HepG2 (cell line): Measurements from ENCODE around the gene SEH1L. TPM values are rescaled to one million over a fixed set of nuclear protein-coding genes. Genes with fewer than 3 reads are reported as not detected.
A peak's percentile ranks its signal among the peaks of the same experiment; 100 is the strongest.

Source experiments
- CC2D1A ChIP-seq: sonication (generic); formaldehyde crosslinking; IDR thresholded peaks from 2 replicates; pipeline ENCODE4 v1.8.1; 2023; ENCODE audit warnings: mild to moderate bottlenecking, missing genetic modification reagents
- CCAR2 ChIP-seq: fragments of 200-400 bp; formaldehyde crosslinking; optimal IDR thresholded peaks from 2 replicates; pipeline ENCODE3; 2018; ENCODE audit warnings: low read depth, mild to moderate bottlenecking, low read length, moderate library complexity
- CENPT ChIP-seq: sonication (generic); formaldehyde crosslinking; IDR thresholded peaks from 2 replicates; pipeline ENCODE4 v1.8.0; 2022; ENCODE audit warnings: low read depth, mild to moderate bottlenecking, moderate library complexity, missing genetic modification reagents
- ESRRA ChIP-seq: sonication (generic); formaldehyde crosslinking; IDR thresholded peaks from 2 replicates; pipeline ENCODE4 v1.5.1; 2020; ENCODE audit warnings: mild to moderate bottlenecking, low read depth, missing genetic modification reagents
- FOXM1 ChIP-seq: sonication (generic); formaldehyde crosslinking; IDR thresholded peaks from 2 replicates; pipeline ENCODE4 v1.5.0; 2020; ENCODE audit warnings: missing genetic modification reagents
- IKZF1 ChIP-seq: fragments of 450-650 bp; IDR thresholded peaks from 2 replicates; pipeline ENCODE4 v1.7.1; 2016
- MBNL3 ChIP-seq: fragments of 250-450 bp; sonication (Bioruptor Pico); conservative IDR thresholded peaks from 2 replicates; pipeline ENCODE4 v1.8.0; 2022; ENCODE audit warnings: mild to moderate bottlenecking, inconsistent platforms
- NFE2L1 ChIP-seq: sonication (generic); formaldehyde crosslinking; IDR thresholded peaks from 2 replicates; pipeline ENCODE4 v1.4.0; 2020; ENCODE audit warnings: missing genetic modification reagents, mild to moderate bottlenecking, borderline replicate concordance
- SMARCC2 ChIP-seq: fragments of 450-650 bp; IDR thresholded peaks from 2 replicates; pipeline ENCODE4 v1.6.1; 2017; ENCODE audit warnings: antibody characterized with exemption, mild to moderate bottlenecking
- TAF15 ChIP-seq: fragments of 200-400 bp; formaldehyde crosslinking; IDR thresholded peaks from one replicate; pipeline ENCODE4 v1.6.1; 2018; ENCODE audit warnings: mild to moderate bottlenecking, low read depth, low read length; ENCODE audit not compliant: poor library complexity, severe bottlenecking
- ZBTB7B ChIP-seq: sonication (generic); formaldehyde crosslinking; IDR thresholded peaks from 2 replicates; pipeline ENCODE4 v1.4.0; 2020; ENCODE audit warnings: missing genetic modification reagents
- ZNF101 ChIP-seq: sonication (generic); formaldehyde crosslinking; IDR thresholded peaks from 2 replicates; pipeline ENCODE4 v1.4.0; 2020; ENCODE audit warnings: mild to moderate bottlenecking, low read depth, missing genetic modification reagents, borderline replicate concordance
- ZNF326 ChIP-seq: sonication (generic); formaldehyde crosslinking; IDR thresholded peaks from 2 replicates; pipeline ENCODE4 v1.4.0; 2020; ENCODE audit warnings: missing genetic modification reagents, borderline replicate concordance
- ZNF432 ChIP-seq: sonication (generic); formaldehyde crosslinking; IDR thresholded peaks from 2 replicates; pipeline ENCODE4 v1.5.0; 2020; ENCODE audit warnings: missing genetic modification reagents, mild to moderate bottlenecking, borderline replicate concordance
- ZNF496 ChIP-seq: sonication (generic); formaldehyde crosslinking; IDR thresholded peaks from 2 replicates; pipeline ENCODE4 v1.8.1; 2023; ENCODE audit warnings: mild to moderate bottlenecking, moderate library complexity, missing genetic modification reagents; ENCODE audit not compliant: insufficient replicate concordance
- ZNF652 ChIP-seq: IDR thresholded peaks from 2 replicates; pipeline ENCODE4 v1.6.1; 2016; ENCODE audit warnings: low read depth, borderline replicate concordance
- ZNF75D ChIP-seq: sonication (generic); formaldehyde crosslinking; IDR thresholded peaks from 2 replicates; pipeline ENCODE4 v1.8.1; 2023; ENCODE audit warnings: missing genetic modification reagents, mild to moderate bottlenecking, borderline replicate concordance
- polyA plus RNA-seq, 8 experiments: library from polyadenylated mRNA; depleted of rRNA in 3 of 8; stranded (reverse) in 7 of 8; unstranded in 1 of 8; fragments of >200 nt; fragmentation: Illumina TruSeq in 4 of 8; extraction: Trizol in 4 of 8; gene quantifications; 2 replicates each; pipeline versions ENCODE4 v1.2.1 to v1.2.3, GENCODE V29; 2011 to 2016; ENCODE audit warnings: low read depth in 4 of 8, missing spikeins in 1 of 8, mixed read lengths in 1 of 8; ENCODE audit not compliant: insufficient read depth in 1 of 8
- total RNA-seq, 5 experiments: library from RNA; depleted of rRNA; stranded (reverse); fragments of >200 nt; fragmentation: Illumina TruSeq; extraction: Trizol; gene quantifications; 2 replicates each; pipeline ENCODE4 v1.2.3, GENCODE V29; 2016; ENCODE audit warnings: low read depth in 1 of 5
- TF ChIP-seq, protein P1 (sequence below): sonication (generic); formaldehyde crosslinking; IDR thresholded peaks from 2 replicates; pipeline ENCODE4 v1.4.0; 2020; ENCODE audit warnings: missing genetic modification reagents, borderline replicate concordance
- TF ChIP-seq, protein P2 (sequence below): sonication (generic); formaldehyde crosslinking; conservative IDR thresholded peaks from 2 replicates; pipeline ENCODE4 v1.4.0; 2020; ENCODE audit warnings: missing genetic modification reagents
- TF ChIP-seq, protein P3 (sequence below): sonication (generic); IDR thresholded peaks from 2 replicates; pipeline ENCODE4 v1.6.1; 2016; ENCODE audit warnings: low read depth, borderline replicate concordance
- TF ChIP-seq, protein P4 (sequence below): sonication (generic); formaldehyde crosslinking; IDR thresholded peaks from 2 replicates; pipeline ENCODE4 v1.5.1; 2020; ENCODE audit warnings: mild to moderate bottlenecking, missing genetic modification reagents, borderline replicate concordance

Gene SEH1L
- total and polyA plus RNA-seq, 2 of the 13 experiments (the other 11 are each of a cell fraction or from before 2014, with no cell fraction given) = 59.6 to 63.5 TPM

DNA sequence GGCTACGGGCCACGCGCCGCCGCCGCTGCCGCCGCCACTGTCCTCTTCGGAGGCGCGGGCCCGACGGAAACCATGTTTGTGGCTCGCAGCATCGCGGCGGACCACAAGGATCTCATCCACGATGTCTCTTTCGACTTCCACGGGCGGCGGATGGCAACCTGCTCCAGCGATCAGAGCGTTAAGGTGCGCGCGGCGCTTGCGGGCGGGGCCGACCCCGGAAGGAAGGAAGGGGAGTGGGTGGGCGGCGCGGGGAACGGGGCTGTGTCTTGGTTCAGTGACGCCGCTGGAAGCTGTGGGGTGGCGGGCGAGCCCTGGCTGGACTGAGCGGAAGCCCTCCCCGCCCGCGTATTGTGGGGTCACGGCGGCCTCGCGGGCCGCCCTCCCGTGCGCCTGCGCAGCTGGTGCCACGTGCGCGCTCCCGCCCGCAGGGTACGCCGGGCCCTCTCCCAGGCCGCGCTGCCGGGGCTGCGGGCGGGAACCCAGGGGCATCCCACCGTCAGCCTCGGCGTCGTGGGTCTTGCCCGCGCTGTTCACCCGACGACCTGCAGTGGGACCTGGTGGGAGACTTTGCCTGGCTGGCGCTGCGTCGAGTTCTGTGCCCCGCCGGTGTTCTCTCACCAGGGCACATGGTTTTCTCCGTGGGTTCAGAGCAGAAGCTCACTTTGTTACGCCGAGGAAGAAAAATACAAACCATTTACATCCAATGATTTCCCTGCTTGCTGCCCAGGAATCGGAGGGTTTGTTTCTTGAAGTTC is 416 bp downstream of the SEH1L start (continued):
- TF ChIP-seq, protein P1, sequence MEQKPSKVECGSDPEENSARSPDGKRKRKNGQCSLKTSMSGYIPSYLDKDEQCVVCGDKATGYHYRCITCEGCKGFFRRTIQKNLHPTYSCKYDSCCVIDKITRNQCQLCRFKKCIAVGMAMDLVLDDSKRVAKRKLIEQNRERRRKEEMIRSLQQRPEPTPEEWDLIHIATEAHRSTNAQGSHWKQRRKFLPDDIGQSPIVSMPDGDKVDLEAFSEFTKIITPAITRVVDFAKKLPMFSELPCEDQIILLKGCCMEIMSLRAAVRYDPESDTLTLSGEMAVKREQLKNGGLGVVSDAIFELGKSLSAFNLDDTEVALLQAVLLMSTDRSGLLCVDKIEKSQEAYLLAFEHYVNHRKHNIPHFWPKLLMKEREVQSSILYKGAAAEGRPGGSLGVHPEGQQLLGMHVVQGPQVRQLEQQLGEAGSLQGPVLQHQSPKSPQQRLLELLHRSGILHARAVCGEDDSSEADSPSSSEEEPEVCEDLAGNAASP (CRISPR knock-in tag) = peak; percentile 12; the same call in 1 of the 2 replicates
- no peak for TF ChIP-seq TAF15
- peak; percentile 83 for TF ChIP-seq ESRRA (CRISPR knock-in tag)
- no peak for TF ChIP-seq ZNF496 (CRISPR knock-in tag)
- TF ChIP-seq SMARCC2 = no peak
- TF ChIP-seq, protein P2, sequence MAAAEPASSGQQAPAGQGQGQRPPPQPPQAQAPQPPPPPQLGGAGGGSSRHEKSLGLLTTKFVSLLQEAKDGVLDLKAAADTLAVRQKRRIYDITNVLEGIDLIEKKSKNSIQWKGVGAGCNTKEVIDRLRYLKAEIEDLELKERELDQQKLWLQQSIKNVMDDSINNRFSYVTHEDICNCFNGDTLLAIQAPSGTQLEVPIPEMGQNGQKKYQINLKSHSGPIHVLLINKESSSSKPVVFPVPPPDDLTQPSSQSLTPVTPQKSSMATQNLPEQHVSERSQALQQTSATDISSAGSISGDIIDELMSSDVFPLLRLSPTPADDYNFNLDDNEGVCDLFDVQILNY (CRISPR knock-in tag) = peak; percentile 78
- peak; percentile 91; the same call in 1 of the 2 replicates for TF ChIP-seq ZNF75D (CRISPR knock-in tag)
- TF ChIP-seq, protein P3, sequence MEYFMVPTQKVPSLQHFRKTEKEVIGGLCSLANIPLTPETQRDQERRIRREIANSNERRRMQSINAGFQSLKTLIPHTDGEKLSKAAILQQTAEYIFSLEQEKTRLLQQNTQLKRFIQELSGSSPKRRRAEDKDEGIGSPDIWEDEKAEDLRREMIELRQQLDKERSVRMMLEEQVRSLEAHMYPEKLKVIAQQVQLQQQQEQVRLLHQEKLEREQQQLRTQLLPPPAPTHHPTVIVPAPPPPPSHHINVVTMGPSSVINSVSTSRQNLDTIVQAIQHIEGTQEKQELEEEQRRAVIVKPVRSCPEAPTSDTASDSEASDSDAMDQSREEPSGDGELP = peak; percentile 6; the same call in 1 of the 2 replicates
- peak; percentile 25; the same call in 1 of the 2 replicates for TF ChIP-seq NFE2L1
- TF ChIP-seq ZNF432 = no peak
- TF ChIP-seq, protein P4, sequence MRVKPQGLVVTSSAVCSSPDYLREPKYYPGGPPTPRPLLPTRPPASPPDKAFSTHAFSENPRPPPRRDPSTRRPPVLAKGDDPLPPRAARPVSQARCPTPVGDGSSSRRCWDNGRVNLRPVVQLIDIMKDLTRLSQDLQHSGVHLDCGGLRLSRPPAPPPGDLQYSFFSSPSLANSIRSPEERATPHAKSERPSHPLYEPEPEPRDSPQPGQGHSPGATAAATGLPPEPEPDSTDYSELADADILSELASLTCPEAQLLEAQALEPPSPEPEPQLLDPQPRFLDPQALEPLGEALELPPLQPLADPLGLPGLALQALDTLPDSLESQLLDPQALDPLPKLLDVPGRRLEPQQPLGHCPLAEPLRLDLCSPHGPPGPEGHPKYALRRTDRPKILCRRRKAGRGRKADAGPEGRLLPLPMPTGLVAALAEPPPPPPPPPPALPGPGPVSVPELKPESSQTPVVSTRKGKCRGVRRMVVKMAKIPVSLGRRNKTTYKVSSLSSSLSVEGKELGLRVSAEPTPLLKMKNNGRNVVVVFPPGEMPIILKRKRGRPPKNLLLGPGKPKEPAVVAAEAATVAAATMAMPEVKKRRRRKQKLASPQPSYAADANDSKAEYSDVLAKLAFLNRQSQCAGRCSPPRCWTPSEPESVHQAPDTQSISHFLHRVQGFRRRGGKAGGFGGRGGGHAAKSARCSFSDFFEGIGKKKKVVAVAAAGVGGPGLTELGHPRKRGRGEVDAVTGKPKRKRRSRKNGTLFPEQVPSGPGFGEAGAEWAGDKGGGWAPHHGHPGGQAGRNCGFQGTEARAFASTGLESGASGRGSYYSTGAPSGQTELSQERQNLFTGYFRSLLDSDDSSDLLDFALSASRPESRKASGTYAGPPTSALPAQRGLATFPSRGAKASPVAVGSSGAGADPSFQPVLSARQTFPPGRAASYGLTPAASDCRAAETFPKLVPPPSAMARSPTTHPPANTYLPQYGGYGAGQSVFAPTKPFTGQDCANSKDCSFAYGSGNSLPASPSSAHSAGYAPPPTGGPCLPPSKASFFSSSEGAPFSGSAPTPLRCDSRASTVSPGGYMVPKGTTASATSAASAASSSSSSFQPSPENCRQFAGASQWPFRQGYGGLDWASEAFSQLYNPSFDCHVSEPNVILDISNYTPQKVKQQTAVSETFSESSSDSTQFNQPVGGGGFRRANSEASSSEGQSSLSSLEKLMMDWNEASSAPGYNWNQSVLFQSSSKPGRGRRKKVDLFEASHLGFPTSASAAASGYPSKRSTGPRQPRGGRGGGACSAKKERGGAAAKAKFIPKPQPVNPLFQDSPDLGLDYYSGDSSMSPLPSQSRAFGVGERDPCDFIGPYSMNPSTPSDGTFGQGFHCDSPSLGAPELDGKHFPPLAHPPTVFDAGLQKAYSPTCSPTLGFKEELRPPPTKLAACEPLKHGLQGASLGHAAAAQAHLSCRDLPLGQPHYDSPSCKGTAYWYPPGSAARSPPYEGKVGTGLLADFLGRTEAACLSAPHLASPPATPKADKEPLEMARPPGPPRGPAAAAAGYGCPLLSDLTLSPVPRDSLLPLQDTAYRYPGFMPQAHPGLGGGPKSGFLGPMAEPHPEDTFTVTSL (CRISPR knock-in tag) = no peak
- TF ChIP-seq CENPT (CRISPR knock-in tag) = peak; percentile 97; the same call in 1 of the 2 replicates
- peak; percentile 81; the same call in 1 of the 2 replicates for TF ChIP-seq FOXM1 (CRISPR knock-in tag)
- TF ChIP-seq ZNF101 (CRISPR knock-in tag) = peak; percentile 94
- no peak for TF ChIP-seq ZNF326 (CRISPR knock-in tag)
- TF ChIP-seq MBNL3 = no peak
- peak; percentile 88 for TF ChIP-seq ZNF652 (CRISPR knock-in tag)
- peak; percentile 68; the same call in 1 of the 2 replicates for TF ChIP-seq ZBTB7B (CRISPR knock-in tag)
- TF ChIP-seq CC2D1A (CRISPR knock-in tag) = no peak
- TF ChIP-seq IKZF1 = no peak
- no peak for TF ChIP-seq CCAR2
